HEK293 (cell line): Measurements from ENCODE around the gene TFPI.

ENCODE experiments used
- CTCF ChIP-seq: fragments of 450-650 bp; formaldehyde crosslinking; IDR thresholded peaks from 2 replicates; pipeline ENCODE4 v1.5.1; 2016; ENCODE audit warnings: missing biosample characterization, missing genetic modification characterization
- GLI4 ChIP-seq: fragments of 450-650 bp; formaldehyde crosslinking; IDR thresholded peaks from 2 replicates; pipeline ENCODE4 v1.5.1; 2016; ENCODE audit warnings: missing biosample characterization, missing genetic modification characterization
- KLF9 ChIP-seq: fragments of 450-650 bp; formaldehyde crosslinking; IDR thresholded peaks from 2 replicates; pipeline ENCODE4 v1.5.1; 2016; ENCODE audit warnings: missing biosample characterization, missing genetic modification characterization, low read depth
- PBX3 ChIP-seq: sonication (generic); formaldehyde crosslinking; IDR thresholded peaks from 2 replicates; pipeline ENCODE4 v1.8.1; 2022; ENCODE audit warnings: mild to moderate bottlenecking, moderate library complexity, missing genetic modification reagents
- PRDM4 ChIP-seq: fragments of 450-650 bp; formaldehyde crosslinking; IDR thresholded peaks from 2 replicates; pipeline ENCODE4 v1.5.1; 2017; ENCODE audit warnings: missing biosample characterization, missing genetic modification characterization
- SETDB1 ChIP-seq: IDR thresholded peaks from one replicate; pipeline ENCODE4 v1.6.1; 2017; ENCODE audit warnings: mild to moderate bottlenecking, low read length, moderate library complexity, mixed read lengths; ENCODE audit not compliant: insufficient read length
- ZNF701 ChIP-seq: fragments of 450-650 bp; formaldehyde crosslinking; IDR thresholded peaks from 2 replicates; pipeline ENCODE4 v1.5.1; 2016; ENCODE audit warnings: missing biosample characterization, missing genetic modification characterization

- TF ChIP-seq SETDB1: no peak
- TF ChIP-seq KLF9 (tag by site-specific recombination): no peak
- no peak for TF ChIP-seq ZNF701 (tag by site-specific recombination)
- no peak for TF ChIP-seq CTCF (tag by site-specific recombination)
- no peak for TF ChIP-seq GLI4
- TF ChIP-seq PRDM4 (tag by site-specific recombination): no peak
- TF ChIP-seq PBX3 (CRISPR knock-in tag): no peak
Observed at GRCh38 chr2:187438455-187438854, 115.8 kb downstream of the TFPI start.
